ENCODE measurements around the gene ELMOD3.
"Not testable (repeated sequence)": the region's sequence is repeated elsewhere in the genome, so short reads cannot be mapped to it uniquely, and the experiment has no call there.

The ELMOD3 gene

GRCh38 chr2:85429213-85429923 lies 74.8 kb downstream of the ELMOD3 start:
- no peak for DNase-seq

DNA sequence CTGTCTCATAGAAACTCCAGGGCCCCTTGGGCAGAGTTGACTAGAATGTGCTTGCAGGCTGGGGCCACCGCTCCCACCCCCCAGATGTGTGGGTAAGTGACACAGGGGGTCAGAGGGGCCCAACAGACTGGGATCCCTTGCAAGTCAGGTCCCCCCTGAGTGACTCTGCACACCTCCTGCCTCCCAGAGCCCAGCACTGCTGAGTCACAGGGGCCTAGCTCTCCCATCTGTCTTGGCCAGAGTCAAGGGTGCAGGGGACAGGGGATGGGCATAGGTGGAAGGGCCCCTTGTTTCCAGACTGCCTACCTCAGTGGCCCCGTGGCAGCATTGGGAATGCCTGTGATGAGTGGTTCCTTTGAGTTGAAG lies 75.3 kb downstream of the ELMOD3 start:
- DNase-seq, result no peak

DNA sequence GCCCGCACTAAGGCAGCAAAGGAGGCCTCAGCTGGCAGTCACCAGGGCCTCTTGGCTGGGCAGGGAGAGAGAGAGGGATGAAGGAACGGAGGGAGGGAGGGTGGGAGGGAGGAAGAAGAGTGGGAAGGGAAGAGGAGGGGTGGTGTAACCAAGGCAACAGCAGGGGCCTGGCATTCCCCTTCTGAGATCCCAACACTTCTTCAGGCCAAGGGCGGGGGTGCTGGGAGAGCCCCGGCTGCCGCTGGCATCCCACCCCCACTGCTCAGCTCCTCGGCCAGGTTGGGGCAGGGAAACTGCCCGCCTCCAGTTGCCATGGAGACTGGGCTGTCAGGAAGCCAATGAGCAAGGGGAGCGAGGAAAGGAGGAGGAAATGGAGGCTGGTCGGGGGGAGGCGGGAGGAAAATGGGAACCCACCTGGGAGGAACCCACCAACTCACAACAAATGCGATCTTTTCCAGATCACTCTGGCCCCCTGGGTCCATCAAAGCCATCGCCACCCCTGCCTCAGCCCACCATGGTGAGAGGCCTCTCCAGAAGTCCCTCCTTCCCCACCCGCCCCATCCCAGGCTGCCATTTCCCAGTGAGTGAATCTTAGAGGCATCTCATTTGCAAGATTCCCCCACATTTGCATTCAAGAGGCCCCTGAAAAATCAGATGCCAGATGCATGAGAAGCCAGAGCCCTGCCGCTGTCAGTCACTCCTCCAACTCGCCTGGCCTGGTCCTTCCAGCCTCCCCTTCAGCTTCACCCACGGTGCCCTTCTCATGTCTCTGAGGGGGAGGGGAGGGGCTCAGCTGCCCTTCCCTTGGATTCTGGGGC lies 76.4 kb downstream of the ELMOD3 start:
- DNase-seq, result peak; percentile 75 to 84

- no peak for DNase-seq
Observed at GRCh38 chr2:85431570-85432205, 77.1 kb downstream of the ELMOD3 start.

DNA sequence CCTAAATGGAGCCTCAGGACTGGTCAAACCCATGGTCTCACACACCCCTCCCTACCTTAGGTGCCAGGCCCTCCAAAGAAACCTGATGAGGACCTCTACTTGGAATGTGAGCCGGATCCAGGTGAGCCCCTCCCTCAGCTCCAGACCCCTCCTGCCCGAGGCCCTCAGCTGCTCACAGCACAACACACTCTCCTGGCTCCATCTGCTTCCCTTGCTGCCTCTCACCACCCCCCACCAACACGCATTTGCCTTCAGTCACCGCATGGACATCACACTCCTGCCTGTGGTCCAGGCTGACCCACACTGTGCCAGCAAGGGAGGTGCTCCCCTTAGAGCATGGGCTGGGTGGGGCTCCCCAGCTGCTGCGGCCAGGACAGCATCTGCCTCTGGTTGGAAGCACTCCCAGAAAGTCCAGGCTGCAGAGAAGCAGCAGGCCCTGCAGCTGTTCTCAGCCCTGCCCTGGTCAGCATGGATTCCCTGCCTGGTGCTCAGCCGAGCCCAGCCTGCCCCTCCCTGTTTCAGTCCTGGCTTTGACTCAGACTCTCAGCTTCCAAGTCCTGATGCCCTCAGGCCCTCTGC lies 79.0 kb downstream of the ELMOD3 start:
- peak; percentile 89 to 91 for DNase-seq

DNA sequence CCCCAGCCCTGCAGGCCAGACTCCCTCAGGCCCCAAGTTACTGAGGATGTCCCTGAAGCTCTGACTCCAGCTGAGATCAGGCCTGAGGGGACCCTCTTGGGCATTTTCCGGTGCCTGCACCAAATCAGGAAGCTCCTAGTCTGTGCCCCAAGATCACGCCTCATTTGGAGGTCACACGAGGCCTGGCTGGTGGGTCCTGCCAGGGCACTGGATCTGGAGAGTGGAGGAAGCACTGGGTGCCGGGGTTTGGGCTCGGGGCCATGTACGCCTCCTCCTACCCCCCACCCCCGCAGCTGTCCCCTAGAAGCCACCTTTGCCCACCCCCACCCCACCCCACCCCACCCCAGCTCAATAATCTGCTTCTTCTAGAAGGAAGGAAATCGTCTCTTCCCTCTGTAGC lies 80.1 kb downstream of the ELMOD3 start:
- no peak for DNase-seq

DNA sequence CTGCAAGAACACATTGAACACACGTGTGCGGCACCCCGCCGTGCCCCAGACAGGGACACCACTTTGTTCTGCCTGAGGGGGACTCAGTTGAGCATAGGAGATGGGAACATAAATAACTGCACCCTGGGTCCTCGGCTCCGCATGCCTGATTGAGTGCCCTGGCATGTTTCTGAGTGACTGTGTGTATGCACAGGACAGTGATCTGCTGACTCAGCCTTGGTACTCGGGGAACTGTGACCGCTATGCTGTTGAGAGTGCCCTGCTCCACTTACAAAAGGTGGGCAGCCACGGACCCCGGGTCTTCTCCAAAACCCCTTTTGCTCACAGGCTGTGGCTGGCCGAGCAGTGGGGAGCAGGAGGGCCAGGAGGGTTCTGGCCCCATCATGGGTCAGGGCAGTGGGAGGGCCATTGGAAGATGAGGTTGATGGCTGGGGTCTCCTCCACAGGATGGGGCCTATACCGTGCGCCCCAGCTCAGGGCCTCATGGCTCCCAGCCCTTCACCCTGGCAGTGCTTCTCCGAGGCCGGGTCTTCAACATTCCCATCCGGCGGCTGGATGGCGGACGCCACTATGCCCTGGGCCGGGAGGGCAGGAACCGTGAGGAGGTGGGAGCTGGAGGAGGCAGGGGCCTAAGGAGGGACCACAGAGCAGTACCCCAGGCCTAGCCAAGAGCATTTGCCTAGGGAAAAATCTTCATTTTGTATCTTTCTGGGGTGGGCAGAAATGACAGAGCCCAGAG lies 80.8 kb downstream of the ELMOD3 start:
- DNase-seq, result no peak

DNA sequence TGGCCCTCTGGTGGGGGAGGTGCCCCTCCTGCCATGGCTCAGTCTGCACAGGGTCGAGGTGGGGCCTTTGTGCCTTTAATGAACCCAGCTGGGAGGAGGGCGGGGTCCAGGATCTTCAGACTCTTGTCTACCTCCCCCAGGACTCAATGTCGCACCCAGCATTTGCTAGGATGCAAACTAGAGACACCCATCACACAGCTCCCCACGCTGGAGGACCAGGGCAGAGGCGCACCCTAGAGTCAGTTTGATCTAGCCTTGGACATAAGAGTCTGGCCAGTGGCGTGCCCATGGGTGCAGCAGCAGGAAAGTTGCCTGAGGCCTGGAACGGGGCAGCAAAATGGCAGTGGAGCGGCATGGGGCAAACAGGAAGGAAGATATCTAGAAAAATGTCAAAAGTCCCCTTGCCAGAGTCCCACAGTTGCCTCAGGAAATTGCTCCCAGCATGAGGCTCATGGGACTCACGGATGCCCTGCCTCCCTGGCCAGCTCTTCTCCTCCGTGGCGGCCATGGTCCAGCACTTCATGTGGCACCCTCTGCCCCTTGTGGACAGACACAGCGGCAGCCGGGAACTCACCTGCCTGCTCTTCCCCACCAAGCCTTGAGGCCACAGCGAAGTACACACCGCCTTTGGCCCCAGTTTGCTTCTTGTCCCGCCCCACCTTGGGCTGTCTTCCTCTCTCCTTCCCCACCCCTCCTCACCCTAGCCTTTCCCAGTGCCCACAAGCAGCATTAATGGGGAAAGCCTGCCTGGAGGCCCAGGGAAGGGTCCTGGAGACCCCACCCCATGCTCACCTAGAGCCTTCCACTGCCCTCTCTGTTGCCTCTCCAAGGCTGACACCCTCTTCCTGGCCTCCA lies 81.6 kb downstream of the ELMOD3 start:
- no peak for DNase-seq

- DNase-seq, result no peak
Observed at GRCh38 chr2:85436836-85437487, 82.4 kb downstream of the ELMOD3 start.

GRCh38 chr2:85437488-85438200 lies 83.1 kb downstream of the ELMOD3 start:
- DNase-seq, result peak; percentile 84 to 86

DNA sequence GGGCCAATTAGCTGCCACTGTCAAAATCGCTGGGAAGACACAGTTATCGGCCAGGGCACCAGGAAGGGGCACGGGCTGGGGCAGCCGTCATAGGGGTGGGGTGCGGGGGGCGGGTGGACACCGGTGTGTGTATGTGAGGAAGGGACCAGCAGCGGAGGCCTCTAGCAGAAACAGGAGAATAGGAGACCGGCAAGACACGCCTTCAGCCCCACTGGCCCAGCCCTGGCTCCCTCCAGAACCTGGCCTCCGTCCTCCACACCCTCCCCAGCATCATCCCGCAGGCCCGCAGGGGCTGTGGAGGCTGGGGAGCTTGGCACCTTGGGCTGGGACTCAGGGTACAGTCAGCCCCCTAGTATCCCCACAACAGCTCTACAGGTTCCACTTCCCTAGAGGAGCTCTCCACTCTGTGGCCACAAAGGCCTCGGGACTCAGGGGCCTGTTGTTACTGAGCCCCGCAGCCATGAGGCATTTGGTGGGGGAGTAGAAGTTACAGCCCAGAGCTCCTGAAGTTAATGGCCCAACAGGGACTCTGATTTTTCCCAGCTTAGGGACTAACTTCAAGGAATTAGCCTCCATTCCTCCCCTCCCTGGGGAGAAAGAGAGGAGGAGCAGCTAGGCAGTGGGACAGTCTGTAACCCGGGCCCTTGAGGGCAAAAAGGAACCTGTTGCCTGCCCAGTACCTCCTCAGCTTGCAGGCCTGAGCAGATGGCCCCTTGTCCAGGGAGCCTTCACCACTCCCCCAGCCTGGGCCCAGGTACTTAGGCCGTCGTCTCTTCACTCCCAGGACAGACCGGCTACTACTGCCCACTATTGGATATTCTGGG lies 83.8 kb downstream of the ELMOD3 start:
- peak in 1 of 2 donors; percentile 73 for DNase-seq

DNA sequence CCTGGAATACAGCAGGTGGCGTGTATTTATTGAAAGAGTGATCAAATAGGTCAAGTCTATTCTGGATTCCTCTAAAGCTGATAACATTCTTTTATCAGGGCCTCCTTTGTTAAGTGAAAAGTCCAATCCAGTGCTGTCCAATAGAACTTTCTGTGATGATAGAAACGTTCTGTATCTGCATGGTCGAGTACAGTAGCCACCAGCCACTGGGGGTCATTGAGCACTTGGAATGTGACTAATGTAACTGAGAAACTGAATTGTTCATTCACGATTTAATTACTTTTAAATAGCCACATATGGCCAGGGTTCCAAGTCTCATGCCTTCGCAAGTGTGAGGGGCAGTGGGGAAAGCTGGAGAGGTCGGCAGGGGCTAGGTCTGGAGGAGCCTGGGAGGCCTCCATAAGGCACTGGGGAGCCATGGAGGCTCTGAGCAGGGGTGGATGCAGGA lies 84.5 kb downstream of the ELMOD3 start:
- no peak for DNase-seq

GRCh38 chr2:85439569-85439968 lies 85.0 kb downstream of the ELMOD3 start:
- DNase-seq, result not testable (repeated sequence)

- no peak for DNase-seq
Observed at GRCh38 chr2:85439986-85440385, 85.4 kb downstream of the ELMOD3 start.

DNA sequence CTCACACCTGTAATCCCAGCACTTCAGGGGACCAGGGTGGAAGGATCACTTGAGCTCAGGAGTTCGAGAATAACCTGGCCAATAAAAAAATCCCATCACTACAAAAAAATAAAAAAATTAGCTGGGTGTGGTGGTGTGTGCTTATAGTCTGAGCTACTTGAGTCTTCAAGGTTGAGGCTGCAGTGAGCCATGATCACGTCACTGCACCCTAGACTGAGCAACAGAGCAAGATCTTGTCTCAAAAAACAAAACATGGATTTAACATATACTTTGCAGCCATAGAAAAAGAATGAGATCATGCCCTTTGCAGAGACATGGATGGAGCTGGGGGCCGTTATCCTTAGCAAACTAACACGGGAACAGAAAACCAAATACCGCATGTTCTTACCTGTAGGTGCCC lies 86.2 kb downstream of the ELMOD3 start:
- DNase-seq, result no peak

Data from hippocampal formation (tissue), 2 donors.